SIG-M5 treated with dmso at 0.1 percent for 504 hours (cell line): Measurements from ENCODE around the gene FAM83B.
"Not testable (repeated sequence)": the region's sequence is repeated elsewhere in the genome, so short reads cannot be mapped to it uniquely, and the experiment has no call there.

Source experiments
- DNase-seq: peaks from one replicate; lab custom pipeline; 2025; ENCODE audit not compliant: unreplicated experiment; lab: John Stamatoyannopoulos, UW

FAM83B gene

GRCh38 chr6:54971825-54972224 is 125.3 kb downstream of the FAM83B start:
- no peak for DNase-seq

- DNase-seq = not testable (repeated sequence)
Measured at GRCh38 chr6:54979161-54979560, 132.6 kb downstream of the FAM83B start.

GRCh38 chr6:54980511-54981275 is 134.1 kb downstream of the FAM83B start:
- DNase-seq = no peak

GRCh38 chr6:54981276-54981609 is 134.7 kb downstream of the FAM83B start:
- DNase-seq = no peak

- no peak for DNase-seq
Measured at GRCh38 chr6:54981647-54982046, 135.1 kb downstream of the FAM83B start.

GRCh38 chr6:54987633-54988290 is 141.2 kb downstream of the FAM83B start:
- no peak for DNase-seq

- no peak for DNase-seq
Measured at GRCh38 chr6:54988576-54988975, 142.0 kb downstream of the FAM83B start.

- no peak for DNase-seq
Measured at GRCh38 chr6:54990001-54990400, 143.4 kb downstream of the FAM83B start.
